Panc1 (cell line): ENCODE measurements around the gene PMS1.

Experiments used
- CTCF ChIP-seq: fragments of 450-650 bp; IDR thresholded peaks from 2 replicates; pipeline ENCODE4 v1.5.1; 2017; ENCODE audit warnings: mild to moderate bottlenecking
- REST ChIP-seq, 2 experiments: IDR thresholded peaks; 2 replicates each; pipeline ENCODE4 v1.6.1; 2011 to 2012; ENCODE audit warnings: low read depth in 2 of 2, control low read depth in 1 of 2, low read length in 1 of 2, mild to moderate bottlenecking in 1 of 2, moderate library complexity in 1 of 2; ENCODE audit not compliant: insufficient read depth in 1 of 2

DNA sequence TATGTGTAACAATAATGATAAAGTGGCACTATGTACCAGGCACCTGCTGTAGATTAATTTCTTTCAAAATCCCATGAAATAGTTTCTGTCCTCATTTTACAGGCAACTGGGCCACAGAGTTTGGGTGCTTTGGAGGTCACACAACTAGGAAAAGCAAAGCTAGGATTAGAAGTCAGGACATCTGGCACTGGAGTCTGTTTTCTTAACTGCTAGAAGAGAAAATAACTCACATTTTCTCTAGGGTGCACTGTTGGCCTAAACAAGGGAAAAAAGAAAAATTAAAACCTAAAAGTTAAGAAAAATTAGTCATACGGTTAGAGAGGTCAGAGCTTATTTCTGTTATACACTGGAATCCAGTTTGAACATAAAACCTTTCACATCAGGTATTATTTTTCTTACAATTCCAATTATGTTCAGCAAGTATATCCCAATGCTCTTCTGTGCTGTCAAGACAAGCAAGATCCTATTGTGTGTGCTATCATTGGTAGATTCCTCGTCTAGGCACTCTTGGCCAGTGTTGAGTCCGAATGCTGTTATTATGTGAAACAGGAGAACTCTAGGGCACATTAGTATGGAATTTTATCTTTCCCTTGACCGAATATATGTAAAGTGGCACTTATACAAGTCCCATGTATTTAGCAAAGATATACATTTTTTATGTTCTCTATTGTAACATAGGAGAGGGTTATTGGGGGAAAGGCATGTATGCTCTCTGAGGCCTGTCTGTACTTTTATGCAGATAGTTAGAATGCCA is 20.2 kb upstream of the PMS1 start:
- TF ChIP-seq CTCF: no peak
- no peak for TF ChIP-seq REST (IDR thresholded peaks at IDR 0.05; ENCODE audit: insufficient read depth in 1 of 2, low read depth in 2 of 2, low read length in 1 of 2)
